Adrenal gland (tissue), 19 donors: ENCODE results near the gene DNAJB2. TPM values are rescaled to one million over a fixed set of nuclear protein-coding genes. Genes with fewer than 3 reads are reported as not detected.

Experiments
- DNase-seq, 7 donors: peaks; one replicate each; pipeline ENCODE4 v3.0.0-alpha.2; 2019 to 2020
- H3K27ac ChIP-seq, 5 donors: fragments of 200-600 bp; sonication (generic) in 4 of 5; 1 replicate in 3 of 5; 2 replicates in 2 of 5; pipeline versions ENCODE4 v1.5.1 to v1.8.0; 2016 to 2020; ENCODE audit warnings: mild to moderate bottlenecking in 1 of 5
- H3K27me3 ChIP-seq: fragments of 200-600 bp; 2 replicates; pipeline ENCODE4 v1.8.0; 2021
- H3K36me3 ChIP-seq, 2 donors: fragments of 200-600 bp; replicated peaks in 1 of 2; 1 replicate in 1 of 2; 2 replicates in 1 of 2; pipeline versions ENCODE4 v1.5.1 to v1.8.0; 2018 to 2022
- H3K4me1 ChIP-seq, 2 donors: fragments of 200-600 bp; replicated peaks in 1 of 2; 1 replicate in 1 of 2; 2 replicates in 1 of 2; pipeline versions ENCODE4 v1.5.1 to v1.8.0; 2018 to 2021
- H3K4me3 ChIP-seq, 4 donors: fragments of 200-600 bp; sonication (generic) in 3 of 4; one replicate each; pipeline ENCODE4 v1.5.1; 2016 to 2018
- H3K9me3 ChIP-seq, 3 donors: fragments of 200-600 bp; sonication (generic) in 1 of 3; replicated peaks in 1 of 3; 1 replicate in 2 of 3; 2 replicates in 1 of 3; pipeline versions ENCODE4 v1.5.1 to v1.8.0; 2016 to 2021
- POLR2A ChIP-seq, 2 donors: fragments of 450-650 bp; IDR thresholded peaks; one replicate each; pipeline ENCODE4 v1.6.1; 2017; ENCODE audit warnings: antibody characterized with exemption in 2 of 2, mild to moderate bottlenecking in 2 of 2, moderate library complexity in 1 of 2
- WGBS, 4 donors: extraction: QIAGEN DNeasy Blood & Tissue Kit in 2 of 4; methylation state at CpG; one replicate each; pipeline versions ENCODE4 v1.1.5 to v1.1.7; 2013 to 2017; 5-methylcytosine and 5-hydroxymethylcytosine counted together
- intact Hi-C, 2 donors: fragments of 100-400 bp; cut with DNase I; formaldehyde crosslinking; loops; one replicate each; pipeline versions ENCODE4 v1.14.1 to v1.15.0; 2022 to 2023
- long read RNA-seq, 10 donors: library from polyadenylated mRNA in 3 of 10; unstranded in 2 of 10; stranded (forward) in 1 of 10; transcript quantifications; one replicate each; pipeline ENCODE4 v2.0.0 and lab custom pipeline, GENCODE V29; 2021 to 2026
- polyA plus RNA-seq, 3 donors: library from polyadenylated mRNA; stranded (reverse); fragments of 200-250 nt in 2 of 3; fragments of 350-450 nt in 1 of 3; fragmentation: Illumina TruSeq in 1 of 3; extraction: RNeasy Lipid Tissue Mini Kit (QIAGEN cat#74804) in 1 of 3; gene quantifications; one replicate each; pipeline ENCODE4 v1.2.3, GENCODE V29; 2013 to 2014
- total RNA-seq, 9 donors: library from RNA; depleted of rRNA in 4 of 9; stranded (reverse); fragments of >200 nt in 4 of 9; fragments of 120-200 nt in 1 of 9; fragmentation: NEBNext Ultra II Directional in 1 of 9; extraction: Animal tissue kit (Norgen Biotek cat#: 25700) in 1 of 9; gene quantifications; one replicate each; pipeline versions ENCODE4 v1.1.0 to v1.2.4, GENCODE V29; 2013 to 2023
- TF ChIP-seq, protein P1 (sequence below), 6 experiments: fragments of 450-650 bp in 4 of 6; fragments of 200-600 bp in 2 of 6; sonication (generic) in 1 of 6; IDR thresholded peaks; 1 replicate in 5 of 6; 2 replicates in 1 of 6; pipeline versions ENCODE4 v1.5.1 to v1.8.0; 2016 to 2021; ENCODE audit warnings: antibody characterized with exemption in 6 of 6, mild to moderate bottlenecking in 2 of 6, moderate library complexity in 1 of 6
- donor health status: healthy with polysubstance abuse.
- donor health status: Bipolar disorder and iron deficiency.
- donor health status: DM: yes; HTN: yes; CAD: no.
- donor health status: DM: no; HTN: no; CAD: no.
- donor health status: DM: no; HTN: no; CAD: no.
- donor health status: DM: yes; HTN: yes; CAD: no.

Gene DNAJB2
- total RNA-seq = 100 to 1,000 TPM in 8 of 9 donors, 10 to 100 TPM in 1; 80.6 to 180 (median 134) TPM
- polyA plus RNA-seq = 100 to 1,000 TPM; 126 to 201 (median 145) TPM
- long read RNA-seq, donor 1, transcript DNAJB2-202 (10 exons, 1,946 nt) = major isoform, 38 of 41 reads
- long read RNA-seq, donor 1, partial matches to known transcripts = 0 of 41 reads
- long read RNA-seq, donor 1, other reads (novel, unspliced or antisense) = 0 of 41 reads
- long read RNA-seq, donor 2, transcript DNAJB2-202 (10 exons, 1,946 nt) = major isoform, 14 of 47 reads
- long read RNA-seq, donor 2, partial matches to known transcripts = 30 of 47 reads
- long read RNA-seq, donor 2, other reads (novel, unspliced or antisense) = 0 of 47 reads
- long read RNA-seq, donor 3, transcript DNAJB2-202 (10 exons, 1,946 nt) = major isoform, 22 of 29 reads
- long read RNA-seq, donor 3, partial matches to known transcripts = 0 of 29 reads
- long read RNA-seq, donor 3, other reads (novel, unspliced or antisense) = 0 of 29 reads
- long read RNA-seq, donor 4, partial matches to known transcripts = 0 of 4 reads
- long read RNA-seq, donor 4, other reads (novel, unspliced or antisense) = 3 of 4 reads
- long read RNA-seq, donor 5, transcript DNAJB2-202 (10 exons, 1,946 nt) = major isoform, 40 of 63 reads
- long read RNA-seq, donor 5, partial matches to known transcripts = 4 of 63 reads
- long read RNA-seq, donor 5, other reads (novel, unspliced or antisense) = 16 of 63 reads
- long read RNA-seq, donor 6, partial matches to known transcripts = 0 of 14 reads
- long read RNA-seq, donor 6, other reads (novel, unspliced or antisense) = 14 of 14 reads
- long read RNA-seq, donor 7, transcript DNAJB2-202 (10 exons, 1,946 nt) = major isoform, 10 of 46 reads
- long read RNA-seq, donor 7, partial matches to known transcripts = 30 of 46 reads
- long read RNA-seq, donor 7, other reads (novel, unspliced or antisense) = 0 of 46 reads
- long read RNA-seq, donor 8, transcript DNAJB2-202 (10 exons, 1,946 nt) = major isoform, 31 of 41 reads
- long read RNA-seq, donor 8, partial matches to known transcripts = 6 of 41 reads
- long read RNA-seq, donor 8, other reads (novel, unspliced or antisense) = 0 of 41 reads
- long read RNA-seq, donor 9, transcript DNAJB2-202 (10 exons, 1,946 nt) = major isoform, 17 of 25 reads
- long read RNA-seq, donor 9, partial matches to known transcripts = 0 of 25 reads
- long read RNA-seq, donor 9, other reads (novel, unspliced or antisense) = 0 of 25 reads
- long read RNA-seq, donor 10, transcript DNAJB2-202 (10 exons, 1,946 nt) = major isoform, 9 of 78 reads
- long read RNA-seq, donor 10, transcript DNAJB2-210 (5 exons, 1,419 nt) = minor isoform, 5 of 78 reads
- long read RNA-seq, donor 10, partial matches to known transcripts = 62 of 78 reads
- long read RNA-seq, donor 10, other reads (novel, unspliced or antisense) = 0 of 78 reads

- peaks cover 14 to 26% of the 10 kb centered on the region in 2 donors for H3K4me1 ChIP-seq
- H3K4me3 ChIP-seq = peak within 1 kb of the TSS; percentile 9 to 72 (median 60)
- H3K27ac ChIP-seq = peak within 1 kb of the TSS; percentile 92 to 99 (median 95)
- H3K27me3 ChIP-seq = no peaks in the 10 kb centered on the region
- WGBS, 4 donors = 0 to 1% (median 0%) methylated on average over 14 to 65 of the region's 65 CpGs
- TF ChIP-seq, protein P1, sequence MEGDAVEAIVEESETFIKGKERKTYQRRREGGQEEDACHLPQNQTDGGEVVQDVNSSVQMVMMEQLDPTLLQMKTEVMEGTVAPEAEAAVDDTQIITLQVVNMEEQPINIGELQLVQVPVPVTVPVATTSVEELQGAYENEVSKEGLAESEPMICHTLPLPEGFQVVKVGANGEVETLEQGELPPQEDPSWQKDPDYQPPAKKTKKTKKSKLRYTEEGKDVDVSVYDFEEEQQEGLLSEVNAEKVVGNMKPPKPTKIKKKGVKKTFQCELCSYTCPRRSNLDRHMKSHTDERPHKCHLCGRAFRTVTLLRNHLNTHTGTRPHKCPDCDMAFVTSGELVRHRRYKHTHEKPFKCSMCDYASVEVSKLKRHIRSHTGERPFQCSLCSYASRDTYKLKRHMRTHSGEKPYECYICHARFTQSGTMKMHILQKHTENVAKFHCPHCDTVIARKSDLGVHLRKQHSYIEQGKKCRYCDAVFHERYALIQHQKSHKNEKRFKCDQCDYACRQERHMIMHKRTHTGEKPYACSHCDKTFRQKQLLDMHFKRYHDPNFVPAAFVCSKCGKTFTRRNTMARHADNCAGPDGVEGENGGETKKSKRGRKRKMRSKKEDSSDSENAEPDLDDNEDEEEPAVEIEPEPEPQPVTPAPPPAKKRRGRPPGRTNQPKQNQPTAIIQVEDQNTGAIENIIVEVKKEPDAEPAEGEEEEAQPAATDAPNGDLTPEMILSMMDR (IDR thresholded peaks at IDR 0.05) = no peak
- peak; percentile 94 to 97 for TF ChIP-seq POLR2A (IDR thresholded peaks at IDR 0.05)
- no peaks in the 10 kb centered on the region for H3K9me3 ChIP-seq
- intact Hi-C loops = no loop called here
- peak; percentile 99 to 100 (median 99) for DNase-seq
- peaks cover 0 to 39% of the 10 kb centered on the region in 2 donors for H3K36me3 ChIP-seq
Measured at GRCh38 chr2:219279151-219279915, at the start of gene DNAJB2. DNAJB2 (plus strand) TSS chr2:219279366; CDS start chr2:219279834, 468 bp downstream.

- H3K36me3 ChIP-seq = peaks cover 0 to 47% of the 10 kb centered on the region in 2 donors
- peaks cover 23 to 43% of the 10 kb centered on the region in 2 donors for H3K4me1 ChIP-seq
- no peak for TF ChIP-seq POLR2A (IDR thresholded peaks at IDR 0.05)
- TF ChIP-seq, protein P1 (IDR thresholded peaks at IDR 0.05) = no peak
- WGBS, 4 donors = 0% methylated on average over 9 to 24 of the region's 24 CpGs
- DNase-seq = peak; percentile 52 to 85 (median 71)
- peak overlapping the region; percentile 80 to 95 (median 94) for H3K27ac ChIP-seq
- peak overlapping the region; percentile 13 to 76 (median 58) for H3K4me3 ChIP-seq
- H3K9me3 ChIP-seq = no peaks in the 10 kb centered on the region
- H3K27me3 ChIP-seq = no peaks in the 10 kb centered on the region
- intact Hi-C loops = no loop called here
Measured at GRCh38 chr2:219230059-219230540, 49.1 kb upstream of the DNAJB2 start.

GRCh38 chr2:219234331-219234730 is 44.8 kb upstream of the DNAJB2 start:
- TF ChIP-seq, protein P1 (IDR thresholded peaks at IDR 0.05) = no peak
- peaks cover 0 to 68% of the 10 kb centered on the region in 2 donors for H3K36me3 ChIP-seq
- no peaks in the 10 kb centered on the region for H3K9me3 ChIP-seq
- H3K4me1 ChIP-seq = peaks cover 10 to 15% of the 10 kb centered on the region in 2 donors
- WGBS, 4 donors = 76 to 94% (median 88%) methylated on average over 3 of the region's 3 CpGs
- H3K27ac ChIP-seq = no peak overlapping the region
- H3K4me3 ChIP-seq = no peak overlapping the region
- H3K27me3 ChIP-seq = no peaks in the 10 kb centered on the region
- no peak for DNase-seq
- intact Hi-C loops = no loop called here
